Measurements from ENCODE around the gene GABBR2. TPM values are rescaled to one million over a fixed set of nuclear protein-coding genes. Genes with fewer than 3 reads are reported as not detected.

GABBR2 gene
- total and polyA plus RNA-seq, 2 of the 8 experiments (the other 6 are each of a cell fraction or from before 2014, with no cell fraction given), result 0.50 to 1.2 TPM

DNA sequence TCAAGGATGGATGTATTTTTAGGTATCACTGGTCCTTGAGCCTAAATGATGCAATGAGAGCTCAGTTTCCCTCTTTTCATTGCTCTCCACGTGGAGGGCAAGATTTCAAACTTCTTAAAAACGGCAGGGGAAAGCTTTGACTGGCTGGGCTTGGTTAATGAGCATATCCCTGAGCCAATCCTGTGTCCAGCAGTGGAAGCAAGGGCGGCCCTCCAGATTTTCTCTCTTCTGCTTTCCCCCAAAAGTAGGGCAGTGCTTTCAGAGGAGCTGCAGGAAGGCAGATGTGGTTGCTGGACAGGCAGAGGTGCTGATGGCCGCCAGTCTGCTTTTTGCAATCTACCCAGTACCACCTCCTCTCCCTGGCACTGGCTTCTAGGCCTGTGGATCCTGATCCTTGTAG lies 423.3 kb downstream of the GABBR2 start:
- H3K27me3 ChIP-seq (replicated peaks in 1 of 4; ENCODE audit: control insufficient read depth in 3 of 4, extremely low read depth in 1 of 4, insufficient read depth in 3 of 4, low read length in 3 of 4), result peaks cover 0 to 2% (median 0%) of the 10 kb centered on the region in 4 experiments; a peak in 2 of 7 replicates
- no peak overlapping the region for H4K91ac ChIP-seq (replicated peaks; ENCODE audit: insufficient read length, low read length)
- H4K8ac ChIP-seq (ENCODE audit: extremely low read depth, insufficient read depth, low read length), result no peak overlapping the region
- H3K79me2 ChIP-seq (ENCODE audit: control insufficient read depth in 1 of 2, insufficient read depth in 2 of 2, low read length in 2 of 2), result no peaks in the 10 kb centered on the region
- no peak overlapping the region for H3K4ac ChIP-seq (replicated peaks; ENCODE audit: insufficient read length, low read depth, low read length)
- no peak overlapping the region for H2BK20ac ChIP-seq (ENCODE audit: low read length)
- CTCF ChIA-PET (ENCODE audit: partially characterized antibody), result interaction anchor here (1.5 kb wide), 1 partner anchor 17 kb away, joined by 3 read pairs; no protein-coding TSS in a partner anchor
- no peak overlapping the region for H2BK120ac ChIP-seq (replicated peaks; ENCODE audit: low read depth, low read length)
- H3K36me3 ChIP-seq (ENCODE audit: control insufficient read depth in 2 of 4, insufficient read depth in 4 of 4, low read length in 3 of 4), result no peaks in the 10 kb centered on the region
- DNase-seq (ENCODE audit: low read depth in 1 of 2, low spot score in 2 of 2) (no peak), FAIRE-seq (no peak)
- H3K9ac ChIP-seq (replicated peaks in 1 of 4; ENCODE audit: extremely low read depth in 1 of 4, low read depth in 3 of 4, low read length in 3 of 4), result no peak overlapping the region
- no peaks in the 10 kb centered on the region for H3K4me1 ChIP-seq (replicated peaks in 1 of 4; ENCODE audit: control insufficient read depth in 3 of 4, insufficient read depth in 4 of 4, low read length in 3 of 4)
- no peaks in the 10 kb centered on the region for H4K20me1 ChIP-seq (replicated peaks in 1 of 2; ENCODE audit: control insufficient read depth in 1 of 2, insufficient read depth in 2 of 2, low read length in 2 of 2)
- H3K18ac ChIP-seq (ENCODE audit: extremely low read depth, low read length), result no peak overlapping the region
- H2AK5ac ChIP-seq (ENCODE audit: low read depth, low read length), result no peak overlapping the region
- H2BK15ac ChIP-seq (ENCODE audit: low read length), result no peak overlapping the region
- no peak overlapping the region for H4K5ac ChIP-seq (ENCODE audit: insufficient read length, low read depth, low read length)
- H2BK5ac ChIP-seq (ENCODE audit: low read depth, low read length), result no peak overlapping the region
- H3K9me3 ChIP-seq (ENCODE audit: insufficient read depth in 2 of 2, low read depth in 1 of 2, low read length in 1 of 2), result no peaks in the 10 kb centered on the region
- POLR2A ChIA-PET (ENCODE audit: partially characterized antibody), result no interaction called here
- no peak overlapping the region for H2BK12ac ChIP-seq (ENCODE audit: low read depth, low read length)
- no peak overlapping the region for H3K27ac ChIP-seq (ENCODE audit: low read depth, low read length)
- no peaks in the 10 kb centered on the region for H3K23me2 ChIP-seq (ENCODE audit: low read depth, low read length)
- H3K4me2 ChIP-seq (ENCODE audit: insufficient read depth in 1 of 2, low read depth in 2 of 2, low read length in 2 of 2), result no peak overlapping the region
- H3K14ac ChIP-seq (ENCODE audit: insufficient read length), result no peak overlapping the region
- H3K56ac ChIP-seq (replicated peaks; ENCODE audit: insufficient read length, low read depth, low read length), result no peak overlapping the region
- WGBS, 2 experiments (ENCODE audit: extremely low coverage in 1 of 2, insufficient coverage in 1 of 2, insufficient read length in 1 of 2, insufficient replicate concordance in 2 of 2, low coverage in 1 of 2, low lambda C conversion rate in 2 of 2, missing lambda C conversion rate in 1 of 2), result 73% methylated on average over 4 of the region's 4 CpGs; no CpG with 5 or more reads in 1 of the 2 experiments
- TF ChIP-seq TAF7 (optimal IDR thresholded peaks at IDR 0.05; ENCODE audit: borderline replicate concordance, low read depth, low read length) (no peak), TEAD4 (IDR thresholded peaks at IDR 0.05; ENCODE audit: low read depth, low read length) (no peak), YY1 (IDR thresholded peaks at IDR 0.05; ENCODE audit: low read depth, low read length) (no peak), MAFK (IDR thresholded peaks at IDR 0.05; ENCODE audit: low read depth, low read length) (no peak), ZNF274 (IDR thresholded peaks at IDR 0.05; ENCODE audit: borderline replicate concordance, extremely low read depth, low read length) (no peak), POU5F1 (IDR thresholded peaks at IDR 0.05; ENCODE audit: low read depth, low read length) (no peak), FOSL1 (IDR thresholded peaks at IDR 0.05; ENCODE audit: insufficient read depth, low read depth, low read length) (no peak), EGR1 (IDR thresholded peaks at IDR 0.05; ENCODE audit: borderline replicate concordance, low read depth, low read length) (no peak)
- TF ChIP-seq, protein P1, sequence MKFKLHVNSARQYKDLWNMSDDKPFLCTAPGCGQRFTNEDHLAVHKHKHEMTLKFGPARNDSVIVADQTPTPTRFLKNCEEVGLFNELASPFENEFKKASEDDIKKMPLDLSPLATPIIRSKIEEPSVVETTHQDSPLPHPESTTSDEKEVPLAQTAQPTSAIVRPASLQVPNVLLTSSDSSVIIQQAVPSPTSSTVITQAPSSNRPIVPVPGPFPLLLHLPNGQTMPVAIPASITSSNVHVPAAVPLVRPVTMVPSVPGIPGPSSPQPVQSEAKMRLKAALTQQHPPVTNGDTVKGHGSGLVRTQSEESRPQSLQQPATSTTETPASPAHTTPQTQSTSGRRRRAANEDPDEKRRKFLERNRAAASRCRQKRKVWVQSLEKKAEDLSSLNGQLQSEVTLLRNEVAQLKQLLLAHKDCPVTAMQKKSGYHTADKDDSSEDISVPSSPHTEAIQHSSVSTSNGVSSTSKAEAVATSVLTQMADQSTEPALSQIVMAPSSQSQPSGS (IDR thresholded peaks at IDR 0.05; ENCODE audit: low read length), result no peak
- no peaks in the 10 kb centered on the region for H3K79me1 ChIP-seq (ENCODE audit: low read depth, low read length)
- no peak overlapping the region for H3K23ac ChIP-seq (ENCODE audit: insufficient read length)
- no peak overlapping the region for H2AFZ ChIP-seq (ENCODE audit: low read length)
- H3K4me3 ChIP-seq (ENCODE audit: extremely low read depth in 1 of 4, insufficient read depth in 2 of 4, low read depth in 3 of 4, low read length in 4 of 4), result no peak overlapping the region

All from H1 (cell line).